Endothelial cell of coronary artery (primary cell): ENCODE results near the gene KIF15. TPM values are rescaled to one million over a fixed set of nuclear protein-coding genes. Genes with fewer than 3 reads are reported as not detected.

Source experiments
- total RNA-seq: library from RNA; depleted of rRNA; stranded (reverse); fragments of >200 nt; gene quantifications from 2 replicates; pipeline ENCODE4 v1.2.3, GENCODE V29; 2014

The KIF15 gene, protein sequence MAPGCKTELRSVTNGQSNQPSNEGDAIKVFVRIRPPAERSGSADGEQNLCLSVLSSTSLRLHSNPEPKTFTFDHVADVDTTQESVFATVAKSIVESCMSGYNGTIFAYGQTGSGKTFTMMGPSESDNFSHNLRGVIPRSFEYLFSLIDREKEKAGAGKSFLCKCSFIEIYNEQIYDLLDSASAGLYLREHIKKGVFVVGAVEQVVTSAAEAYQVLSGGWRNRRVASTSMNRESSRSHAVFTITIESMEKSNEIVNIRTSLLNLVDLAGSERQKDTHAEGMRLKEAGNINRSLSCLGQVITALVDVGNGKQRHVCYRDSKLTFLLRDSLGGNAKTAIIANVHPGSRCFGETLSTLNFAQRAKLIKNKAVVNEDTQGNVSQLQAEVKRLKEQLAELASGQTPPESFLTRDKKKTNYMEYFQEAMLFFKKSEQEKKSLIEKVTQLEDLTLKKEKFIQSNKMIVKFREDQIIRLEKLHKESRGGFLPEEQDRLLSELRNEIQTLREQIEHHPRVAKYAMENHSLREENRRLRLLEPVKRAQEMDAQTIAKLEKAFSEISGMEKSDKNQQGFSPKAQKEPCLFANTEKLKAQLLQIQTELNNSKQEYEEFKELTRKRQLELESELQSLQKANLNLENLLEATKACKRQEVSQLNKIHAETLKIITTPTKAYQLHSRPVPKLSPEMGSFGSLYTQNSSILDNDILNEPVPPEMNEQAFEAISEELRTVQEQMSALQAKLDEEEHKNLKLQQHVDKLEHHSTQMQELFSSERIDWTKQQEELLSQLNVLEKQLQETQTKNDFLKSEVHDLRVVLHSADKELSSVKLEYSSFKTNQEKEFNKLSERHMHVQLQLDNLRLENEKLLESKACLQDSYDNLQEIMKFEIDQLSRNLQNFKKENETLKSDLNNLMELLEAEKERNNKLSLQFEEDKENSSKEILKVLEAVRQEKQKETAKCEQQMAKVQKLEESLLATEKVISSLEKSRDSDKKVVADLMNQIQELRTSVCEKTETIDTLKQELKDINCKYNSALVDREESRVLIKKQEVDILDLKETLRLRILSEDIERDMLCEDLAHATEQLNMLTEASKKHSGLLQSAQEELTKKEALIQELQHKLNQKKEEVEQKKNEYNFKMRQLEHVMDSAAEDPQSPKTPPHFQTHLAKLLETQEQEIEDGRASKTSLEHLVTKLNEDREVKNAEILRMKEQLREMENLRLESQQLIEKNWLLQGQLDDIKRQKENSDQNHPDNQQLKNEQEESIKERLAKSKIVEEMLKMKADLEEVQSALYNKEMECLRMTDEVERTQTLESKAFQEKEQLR (N-terminal part only)
- 5.6 and 12.7 TPM in 2 replicates for total RNA-seq

DNA sequence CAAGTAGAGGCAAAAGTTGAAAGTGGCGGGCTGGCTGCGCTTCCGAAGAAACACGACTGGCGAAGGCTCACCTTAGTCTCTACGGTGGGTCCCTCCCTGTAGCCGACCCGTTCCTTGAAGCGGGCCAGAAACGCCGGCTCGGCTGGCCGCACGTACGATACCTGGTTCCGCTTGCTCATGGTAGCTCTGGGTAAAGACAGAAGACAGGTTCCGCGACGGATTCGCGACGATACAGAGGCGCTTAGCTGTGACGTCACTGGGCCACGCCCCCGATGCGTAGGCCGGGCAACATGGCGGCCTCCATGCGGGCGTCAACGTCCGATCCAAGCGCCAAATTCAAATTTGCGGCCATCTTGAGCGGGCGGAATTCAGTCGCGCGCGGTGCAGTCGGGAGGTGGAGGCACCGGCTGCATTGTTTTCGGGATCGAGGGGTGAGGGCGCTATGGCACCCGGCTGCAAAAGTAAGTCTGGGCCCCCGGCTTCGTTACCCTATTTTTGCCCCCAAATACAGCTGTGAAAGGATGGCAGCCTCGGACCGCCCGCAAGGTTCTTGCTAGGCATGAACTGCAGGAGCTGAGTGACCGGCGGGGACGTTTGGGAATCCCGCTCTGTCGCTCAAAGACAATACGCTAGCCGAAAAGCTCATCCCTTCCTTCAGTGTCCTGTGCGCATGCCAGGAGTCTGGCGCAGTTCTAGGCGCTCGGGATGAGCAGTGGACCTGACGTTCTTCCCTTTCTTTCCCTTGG lies at the start of gene KIF15, which contains the start of gene KIAA1143:
Gene KIF15 (plus strand): TSS at position 371 of the 746 bp plus-strand sequence. CDS start 72 bp downstream, at position 443.
Gene KIAA1143 (minus strand): TSS at position 196 of the 746 bp plus-strand sequence. CDS start 17 bp downstream, at position 179.

DNA sequence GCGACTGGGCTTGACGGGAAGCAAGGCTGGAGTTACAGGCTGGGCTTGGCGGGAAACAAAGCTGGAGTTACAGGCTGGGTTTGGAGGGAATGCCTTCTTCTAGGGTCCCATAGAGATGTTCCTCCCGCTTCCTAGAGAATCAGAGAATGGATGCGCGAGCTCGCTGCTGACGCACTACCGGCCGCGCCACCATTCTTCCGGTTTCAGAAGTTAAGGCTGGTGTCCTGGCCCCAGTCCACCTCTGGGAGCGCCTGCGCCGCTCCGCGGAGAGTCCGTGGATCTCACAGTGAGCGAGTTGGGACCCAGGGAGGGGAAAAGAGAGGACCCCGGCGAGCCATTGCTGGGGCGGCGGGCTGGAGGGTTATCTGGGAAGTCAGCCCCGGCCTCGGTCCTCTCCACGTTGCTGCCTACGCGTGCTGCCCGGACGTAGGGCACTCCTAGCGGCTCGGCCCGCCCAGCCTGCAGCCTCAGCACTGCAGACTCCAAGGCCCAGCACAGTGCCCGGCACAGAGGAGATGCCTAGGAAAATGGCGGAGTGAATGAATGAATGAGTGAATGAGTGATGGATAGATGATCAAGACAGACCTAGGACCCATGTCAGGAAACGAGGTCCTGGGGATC lies 49.0 kb upstream of the KIF15 start, which contains the start of gene ZNF502:
Gene ZNF502 (plus strand): TSS at position 206 of the 621 bp plus-strand sequence. CDS start 7,602 bp downstream, outside the sequence.

DNA sequence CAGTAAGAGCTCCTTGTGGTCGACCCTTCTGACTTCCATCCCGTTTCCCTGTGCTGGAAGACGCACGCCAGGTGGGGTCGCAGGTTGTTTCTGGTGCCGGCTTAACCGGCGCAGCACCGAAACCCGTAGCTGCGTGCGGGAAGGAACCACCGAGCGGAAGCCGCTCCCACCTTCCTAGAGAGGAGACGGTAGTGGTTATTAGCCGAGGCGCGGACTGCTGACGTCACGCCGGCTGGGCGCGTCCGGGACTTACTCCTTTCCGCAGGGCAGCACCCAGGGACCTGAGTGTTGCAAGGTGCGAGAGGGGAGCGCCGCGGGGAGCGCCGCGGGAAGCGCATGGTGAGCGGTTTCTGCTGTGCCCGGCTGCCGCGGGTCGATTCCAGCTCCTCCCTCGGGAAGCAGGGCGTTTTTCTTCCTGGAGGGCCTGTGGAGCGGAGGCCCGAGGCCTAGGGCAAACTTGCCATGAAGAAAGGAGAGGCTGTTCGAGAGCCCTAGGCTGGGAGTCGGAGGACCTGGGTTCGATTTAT lies 32.1 kb upstream of the KIF15 start, which contains the start of gene ZNF501:
Gene ZNF501 (plus strand): TSS at position 252 of the 527 bp plus-strand sequence. CDS start 4,787 bp downstream, outside the sequence.

DNA sequence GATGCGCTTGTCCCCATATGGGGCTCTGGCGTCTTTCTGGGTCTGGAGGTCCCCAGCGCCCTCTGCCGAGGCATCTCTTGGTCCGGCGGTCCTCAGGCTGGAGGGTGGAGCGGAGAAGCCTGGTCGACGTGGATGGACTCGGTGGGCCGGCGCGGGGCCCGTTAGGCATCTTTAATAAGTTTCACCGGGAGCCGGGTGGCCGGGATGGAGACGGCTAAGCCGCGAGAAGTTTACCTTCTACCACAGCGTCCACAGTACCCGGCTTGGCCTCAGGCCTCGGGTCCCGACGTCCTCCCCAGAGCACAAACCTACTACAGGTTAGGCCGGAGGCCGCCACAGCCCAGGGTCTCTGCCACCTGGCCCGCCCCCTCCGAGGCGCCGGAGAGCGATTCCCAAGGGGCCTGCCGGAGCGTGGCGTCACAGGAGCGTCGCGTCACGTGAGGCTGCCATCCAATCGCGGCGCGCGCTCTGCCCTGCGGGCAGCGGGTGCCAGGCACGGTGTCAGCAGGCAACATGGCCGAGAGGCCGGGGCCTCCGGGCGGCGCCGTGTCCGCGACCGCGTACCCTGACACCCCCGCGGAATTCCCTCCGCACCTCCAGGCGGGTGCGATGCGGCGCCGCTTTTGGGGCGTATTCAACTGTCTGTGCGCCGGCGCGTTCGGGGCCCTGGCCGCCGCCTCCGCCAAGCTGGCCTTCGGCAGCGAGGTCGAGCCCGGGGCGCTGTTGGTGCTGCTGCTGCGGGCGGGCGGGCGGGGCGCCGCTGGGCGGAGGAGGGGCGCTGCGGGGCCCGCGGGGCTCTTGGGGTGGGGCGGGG lies 100.0 kb downstream of the KIF15 start, which contains the start of gene TMEM42:
Gene TMEM42 (plus strand): TSS at position 501 of the 814 bp plus-strand sequence. CDS start 13 bp downstream, at position 514.

DNA sequence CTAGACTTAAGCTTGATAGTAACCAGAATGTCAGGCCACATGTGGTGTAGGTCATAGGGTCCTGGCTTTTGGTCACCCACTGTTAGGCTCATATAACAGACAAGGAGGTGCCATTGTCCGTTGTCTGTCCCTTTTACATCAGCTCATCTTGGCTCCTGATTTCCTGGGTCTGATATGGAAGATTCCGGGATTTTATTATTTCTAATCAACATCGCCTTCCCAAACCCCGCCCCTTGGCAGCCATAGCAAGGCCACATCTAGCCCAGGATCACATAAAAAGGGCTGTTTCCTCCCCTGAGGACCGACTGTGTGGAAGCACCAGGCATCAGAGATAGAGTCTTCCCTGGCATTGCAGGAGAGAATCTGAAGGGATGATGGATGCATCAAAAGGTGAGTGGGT lies 112.7 kb downstream of the KIF15 start, which contains the start of gene TGM4:
Gene TGM4 (plus strand): TSS at position 301 of the 400 bp plus-strand sequence. CDS start 71 bp downstream, at position 372.

Other genes starting within 250 kb of the KIF15 start
- gene ZKSCAN7, start 206.6 kb upstream of the KIF15 start, total RNA-seq: 0.63 and 1.8 TPM in 2 replicates
- 0.63 and 1.8 TPM in 2 replicates for gene ZNF660, start 176.8 kb upstream of the KIF15 start, total RNA-seq
- gene ZNF197, start 136.8 kb upstream of the KIF15 start, total RNA-seq: 8.9 and 13.7 TPM in 2 replicates
- gene ZNF35, start 113.1 kb upstream of the KIF15 start, total RNA-seq: 12.3 and 15.3 TPM in 2 replicates
- 3.4 and 4.9 TPM in 2 replicates for gene ZNF502, start 49.1 kb upstream of the KIF15 start, total RNA-seq
- 4.7 and 7.8 TPM in 2 replicates for gene ZNF501, start 32.2 kb upstream of the KIF15 start, total RNA-seq
- 14.0 and 16.0 TPM in 2 replicates for gene KIAA1143, start 175 bp upstream of the KIF15 start, total RNA-seq
- 9.0 and 11.6 TPM in 2 replicates for gene TMEM42, start 100.1 kb downstream of the KIF15 start, total RNA-seq
- 0.09 TPM in 2 replicates for gene TGM4, start 112.8 kb downstream of the KIF15 start, total RNA-seq
- 48.7 and 50.4 TPM in 2 replicates for gene ZDHHC3, start 214.4 kb downstream of the KIF15 start, total RNA-seq
- 60.0 and 61.7 TPM in 2 replicates for gene EXOSC7, start 214.4 kb downstream of the KIF15 start, total RNA-seq